Endodermal cell (in vitro differentiated cells): ENCODE data around the gene ZNF561. TPM values are rescaled to one million over a fixed set of nuclear protein-coding genes. Genes with fewer than 3 reads are reported as not detected.

ENCODE experiments used
- DNase-seq: peaks from one replicate; pipeline ENCODE4 v3.0.0-alpha.2; 2017
- H3K27ac ChIP-seq: 2 replicates; pipeline ENCODE4 v1.5.1; 2013; ENCODE audit warnings: mild to moderate bottlenecking, low read depth, low read length, moderate library complexity
- H3K27me3 ChIP-seq: 2 replicates; pipeline ENCODE4 v1.6.1; 2013; ENCODE audit warnings: mild to moderate bottlenecking, low read length, moderate library complexity; ENCODE audit not compliant: insufficient read depth, control insufficient read depth, poor library complexity, severe bottlenecking
- H3K36me3 ChIP-seq: 2 replicates; pipeline ENCODE4 v1.7.0; 2013; ENCODE audit warnings: mild to moderate bottlenecking, low read length, moderate library complexity; ENCODE audit not compliant: control insufficient read depth, insufficient read depth
- H3K4me1 ChIP-seq: one replicate; pipeline ENCODE4 v1.7.0; 2013; ENCODE audit warnings: low read length; ENCODE audit not compliant: control insufficient read depth, insufficient read depth
- H3K4me3 ChIP-seq: 2 replicates; pipeline ENCODE4 v1.5.1; 2013; ENCODE audit warnings: mild to moderate bottlenecking, low read length, moderate library complexity
- H3K9ac ChIP-seq: 2 replicates; pipeline ENCODE4 v1.6.1; 2013; ENCODE audit warnings: mild to moderate bottlenecking, low read length, moderate library complexity; ENCODE audit not compliant: poor library complexity, severe bottlenecking; ENCODE audit errors: extremely low read depth
- H3K9me3 ChIP-seq: 2 replicates; pipeline ENCODE4 v1.6.1; 2013; ENCODE audit warnings: mild to moderate bottlenecking, low read length, moderate library complexity; ENCODE audit not compliant: control insufficient read depth
- H3K27ac Mint-ChIP-seq: 2 replicates; pipeline ENCODE4 v1.8.0; 2020; ENCODE audit warnings: mixed read lengths
- H3K27me3 Mint-ChIP-seq: 2 replicates; pipeline ENCODE4 v1.8.0; 2021; ENCODE audit warnings: mild to moderate bottlenecking, mixed read lengths; ENCODE audit not compliant: insufficient read depth
- H3K36me3 Mint-ChIP-seq: 2 replicates; pipeline ENCODE4 v1.8.0; 2020; ENCODE audit warnings: low read depth, mixed read lengths
- H3K4me1 Mint-ChIP-seq: 2 replicates; pipeline ENCODE4 v1.8.0; 2020; ENCODE audit warnings: mixed read lengths
- H3K4me3 Mint-ChIP-seq: 2 replicates; pipeline ENCODE4 v1.8.0; 2020; ENCODE audit warnings: mild to moderate bottlenecking, moderate library complexity, mixed read lengths
- H3K9me3 Mint-ChIP-seq: 2 replicates; pipeline ENCODE4 v1.8.0; 2020; ENCODE audit warnings: mild to moderate bottlenecking, mixed read lengths
- WGBS, 2 experiments: methylation state at CpG; one replicate each; pipeline versions ENCODE4 v1.1.5 to v1.1.7; 2013; ENCODE audit warnings: missing lambda C conversion rate in 2 of 2, mixed read lengths in 1 of 2; ENCODE audit not compliant: insufficient coverage in 1 of 2, insufficient read length in 1 of 2; 5-methylcytosine and 5-hydroxymethylcytosine counted together
- total RNA-seq, 2 donors: library from RNA; stranded (reverse); fragmentation: NEBNext Ultra II Directional in 1 of 2; extraction: Animal tissue kit (Norgen Biotek cat#: 25700) in 1 of 2; gene quantifications; 2 replicates in 1 of 2; 3 replicates in 1 of 2; pipeline ENCODE4 v1.2.1, GENCODE V29; 2021
- TF ChIP-seq, protein P1 (sequence below): fragments of 200-600 bp; sonication (generic); conservative IDR thresholded peaks from 2 replicates; pipeline ENCODE4 v1.5.0; 2021; ENCODE audit warnings: antibody characterized with exemption, mild to moderate bottlenecking

ZNF561 gene
- total RNA-seq, 2 donors from 2014 or later, result 51.0 to 57.2 TPM

DNA sequence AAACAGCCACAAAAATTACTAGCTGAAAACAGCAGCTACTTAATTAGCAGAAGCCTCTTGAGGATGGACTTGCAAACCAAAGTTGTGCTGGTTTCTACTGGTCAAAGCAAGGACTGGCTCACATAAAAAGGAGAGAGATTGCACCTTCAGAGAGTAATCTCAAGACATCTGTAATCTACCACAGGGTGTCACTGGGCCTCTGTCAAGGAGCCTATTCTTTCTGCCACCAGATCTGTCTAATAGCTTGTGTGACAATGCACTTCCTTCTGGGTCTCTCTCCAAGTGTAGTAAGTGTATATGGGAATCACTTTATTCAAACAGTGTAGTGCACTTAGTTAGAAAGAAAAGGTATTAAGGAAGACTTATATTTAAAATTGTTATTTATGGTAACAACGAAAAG is 24.4 kb upstream of the ZNF561 start:
- no peak overlapping the region for H3K4me3 Mint-ChIP-seq
- WGBS, 2 experiments, result no CpG with 5 or more reads among the region's 1 CpG
- peaks cover 57% of the 10 kb centered on the region for H3K9me3 Mint-ChIP-seq
- no peak for DNase-seq
- Histone ChIP-seq H3K9me3 (peaks cover 36% of the 10 kb centered on the region), H3K4me1 (no peaks in the 10 kb centered on the region), H3K4me3 (no peak overlapping the region), H3K9ac (no peak overlapping the region), H3K27ac (no peak overlapping the region), H3K27me3 (no peaks in the 10 kb centered on the region), H3K36me3 (peaks cover 40% of the 10 kb centered on the region)
- no peaks in the 10 kb centered on the region for H3K27me3 Mint-ChIP-seq
- no peaks in the 10 kb centered on the region for H3K4me1 Mint-ChIP-seq
- peaks cover 58% of the 10 kb centered on the region for H3K36me3 Mint-ChIP-seq
- H3K27ac Mint-ChIP-seq, result no peak overlapping the region
- TF ChIP-seq, protein P1, sequence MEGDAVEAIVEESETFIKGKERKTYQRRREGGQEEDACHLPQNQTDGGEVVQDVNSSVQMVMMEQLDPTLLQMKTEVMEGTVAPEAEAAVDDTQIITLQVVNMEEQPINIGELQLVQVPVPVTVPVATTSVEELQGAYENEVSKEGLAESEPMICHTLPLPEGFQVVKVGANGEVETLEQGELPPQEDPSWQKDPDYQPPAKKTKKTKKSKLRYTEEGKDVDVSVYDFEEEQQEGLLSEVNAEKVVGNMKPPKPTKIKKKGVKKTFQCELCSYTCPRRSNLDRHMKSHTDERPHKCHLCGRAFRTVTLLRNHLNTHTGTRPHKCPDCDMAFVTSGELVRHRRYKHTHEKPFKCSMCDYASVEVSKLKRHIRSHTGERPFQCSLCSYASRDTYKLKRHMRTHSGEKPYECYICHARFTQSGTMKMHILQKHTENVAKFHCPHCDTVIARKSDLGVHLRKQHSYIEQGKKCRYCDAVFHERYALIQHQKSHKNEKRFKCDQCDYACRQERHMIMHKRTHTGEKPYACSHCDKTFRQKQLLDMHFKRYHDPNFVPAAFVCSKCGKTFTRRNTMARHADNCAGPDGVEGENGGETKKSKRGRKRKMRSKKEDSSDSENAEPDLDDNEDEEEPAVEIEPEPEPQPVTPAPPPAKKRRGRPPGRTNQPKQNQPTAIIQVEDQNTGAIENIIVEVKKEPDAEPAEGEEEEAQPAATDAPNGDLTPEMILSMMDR, result no peak

DNA sequence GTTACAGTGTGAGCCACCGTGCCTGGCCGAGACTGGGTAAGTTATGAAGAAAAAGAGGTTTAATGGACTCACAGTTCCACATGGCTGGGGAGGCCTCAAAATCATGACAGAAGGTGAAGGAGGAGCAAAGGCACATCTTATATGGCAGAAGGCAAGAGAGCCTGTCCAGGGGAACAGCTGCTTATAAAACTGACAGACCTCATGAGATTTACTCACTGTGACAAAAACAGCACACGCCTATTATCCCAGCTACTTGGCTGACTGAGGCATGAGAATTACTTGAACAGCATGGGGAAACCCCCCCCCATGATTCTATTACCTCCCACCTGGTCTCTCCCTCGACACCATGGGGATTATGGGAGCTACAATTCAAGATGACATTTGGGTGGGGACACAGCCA is 23.4 kb upstream of the ZNF561 start:
- Mint-ChIP-seq H3K4me3 (no peak overlapping the region), H3K27me3 (no peaks in the 10 kb centered on the region), H3K27ac (no peak overlapping the region), H3K4me1 (no peaks in the 10 kb centered on the region), H3K9me3 (peaks cover 51% of the 10 kb centered on the region), H3K36me3 (peaks cover 48% of the 10 kb centered on the region)
- WGBS, 2 experiments, result 90 to 100% methylated on average over 3 to 4 of the region's 4 CpGs
- H3K4me1 ChIP-seq, result no peaks in the 10 kb centered on the region
- TF ChIP-seq, protein P1, result no peak
- no peak overlapping the region for H3K4me3 ChIP-seq
- no peaks in the 10 kb centered on the region for H3K27me3 ChIP-seq
- no peak overlapping the region for H3K9ac ChIP-seq
- peaks cover 30% of the 10 kb centered on the region for H3K36me3 ChIP-seq
- H3K27ac ChIP-seq, result no peak overlapping the region
- no peak for DNase-seq
- peaks cover 26% of the 10 kb centered on the region for H3K9me3 ChIP-seq

DNA sequence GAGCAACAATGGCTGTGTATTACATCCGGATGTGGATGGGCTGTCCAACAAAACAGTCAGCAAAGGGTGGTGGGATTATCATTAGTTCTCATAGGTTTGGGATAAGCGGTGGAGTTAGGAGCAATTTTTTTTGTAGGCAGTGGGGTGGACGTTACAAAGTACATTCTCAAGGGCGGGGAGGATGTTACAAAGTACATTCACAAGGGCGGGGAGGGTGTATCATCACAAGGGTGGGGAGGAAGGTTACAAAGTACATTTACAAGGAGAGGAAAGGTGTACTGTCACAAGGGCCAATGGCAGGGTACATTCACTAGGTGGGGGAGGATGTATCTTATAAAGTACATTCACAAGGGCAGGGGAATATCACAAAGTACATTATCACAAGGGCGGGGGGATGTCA is 20.8 kb upstream of the ZNF561 start:
- Histone ChIP-seq H3K4me3 (no peak overlapping the region), H3K9me3 (peaks cover 13% of the 10 kb centered on the region), H3K36me3 (peaks cover 7% of the 10 kb centered on the region), H3K9ac (no peak overlapping the region), H3K4me1 (no peaks in the 10 kb centered on the region), H3K27me3 (no peaks in the 10 kb centered on the region), H3K27ac (no peak overlapping the region)
- 93 to 100% methylated on average over 5 to 6 of the region's 6 CpGs for WGBS, 2 experiments
- Mint-ChIP-seq H3K36me3 (peaks cover 27% of the 10 kb centered on the region), H3K4me1 (no peaks in the 10 kb centered on the region), H3K27ac (no peak overlapping the region), H3K9me3 (peaks cover 32% of the 10 kb centered on the region), H3K4me3 (no peak overlapping the region), H3K27me3 (no peaks in the 10 kb centered on the region)
- no peak for DNase-seq
- TF ChIP-seq, protein P1, result no peak
